Measurements from ENCODE around the gene CD247.

CD247 gene

GRCh38 chr1:167423684-167424619, 94.4 kb downstream of the CD247 start:
- no peaks in the 10 kb centered on the region for H3K27me3 ChIP-seq (ENCODE audit: control insufficient read depth, insufficient read depth, low read length)
- H3K9me3 ChIP-seq (ENCODE audit: control insufficient read depth, insufficient read depth, low read depth, low read length), result no peaks in the 10 kb centered on the region
- no peak overlapping the region for H3K9ac ChIP-seq (ENCODE audit: low read length)
- H3K27ac ChIP-seq (ENCODE audit: low read depth, low read length), result no peak overlapping the region
- H3K4me1 ChIP-seq (ENCODE audit: control insufficient read depth, insufficient read depth, low read length), result peaks cover 35% of the 10 kb centered on the region
- peaks cover 7% of the 10 kb centered on the region for H3K36me3 ChIP-seq (ENCODE audit: control insufficient read depth, insufficient read depth, low read length)
- no peak overlapping the region for H3K4me3 ChIP-seq (ENCODE audit: low read depth, low read length)

- no peak overlapping the region for H3K27ac ChIP-seq (ENCODE audit: low read depth, low read length)
- no peak overlapping the region for H3K4me3 ChIP-seq (ENCODE audit: low read depth, low read length)
- H3K9ac ChIP-seq (ENCODE audit: low read length), result no peak overlapping the region
- no peaks in the 10 kb centered on the region for H3K27me3 ChIP-seq (ENCODE audit: control insufficient read depth, insufficient read depth, low read length)
- peaks cover 27% of the 10 kb centered on the region for H3K36me3 ChIP-seq (ENCODE audit: control insufficient read depth, insufficient read depth, low read length)
- peaks cover 17% of the 10 kb centered on the region for H3K4me1 ChIP-seq (ENCODE audit: control insufficient read depth, insufficient read depth, low read length)
- H3K9me3 ChIP-seq (ENCODE audit: control insufficient read depth, insufficient read depth, low read depth, low read length), result no peaks in the 10 kb centered on the region
These were observed 97.8 kb downstream of the CD247 start for GRCh38 chr1:167420510-167420909.

GRCh38 chr1:167419245-167419644, 99.1 kb downstream of the CD247 start:
- Histone ChIP-seq H3K36me3 (ENCODE audit: control insufficient read depth, insufficient read depth, low read length) (peaks cover 39% of the 10 kb centered on the region), H3K4me1 (ENCODE audit: control insufficient read depth, insufficient read depth, low read length) (peaks cover 6% of the 10 kb centered on the region), H3K4me3 (ENCODE audit: low read depth, low read length) (no peak overlapping the region), H3K27ac (ENCODE audit: low read depth, low read length) (no peak overlapping the region), H3K9me3 (ENCODE audit: control insufficient read depth, insufficient read depth, low read depth, low read length) (no peaks in the 10 kb centered on the region), H3K9ac (ENCODE audit: low read length) (no peak overlapping the region), H3K27me3 (ENCODE audit: control insufficient read depth, insufficient read depth, low read length) (no peaks in the 10 kb centered on the region)

- Histone ChIP-seq H3K4me1 (ENCODE audit: control insufficient read depth, insufficient read depth, low read length) (no peaks in the 10 kb centered on the region), H3K36me3 (ENCODE audit: control insufficient read depth, insufficient read depth, low read length) (peaks cover 47% of the 10 kb centered on the region), H3K9ac (ENCODE audit: low read length) (no peak overlapping the region), H3K9me3 (ENCODE audit: control insufficient read depth, insufficient read depth, low read depth, low read length) (no peaks in the 10 kb centered on the region), H3K27me3 (ENCODE audit: control insufficient read depth, insufficient read depth, low read length) (no peaks in the 10 kb centered on the region), H3K27ac (ENCODE audit: low read depth, low read length) (no peak overlapping the region), H3K4me3 (ENCODE audit: low read depth, low read length) (no peak overlapping the region)
These were observed 99.9 kb downstream of the CD247 start for GRCh38 chr1:167418391-167418790.

- no peak overlapping the region for H3K9ac ChIP-seq (ENCODE audit: low read length)
- H3K4me1 ChIP-seq (ENCODE audit: control insufficient read depth, insufficient read depth, low read length), result no peaks in the 10 kb centered on the region
- H3K4me3 ChIP-seq (ENCODE audit: low read depth, low read length), result no peak overlapping the region
- no peaks in the 10 kb centered on the region for H3K9me3 ChIP-seq (ENCODE audit: control insufficient read depth, insufficient read depth, low read depth, low read length)
- H3K36me3 ChIP-seq (ENCODE audit: control insufficient read depth, insufficient read depth, low read length), result peaks cover 62% of the 10 kb centered on the region
- no peaks in the 10 kb centered on the region for H3K27me3 ChIP-seq (ENCODE audit: control insufficient read depth, insufficient read depth, low read length)
- H3K27ac ChIP-seq (ENCODE audit: low read depth, low read length), result no peak overlapping the region
These were observed 101.8 kb downstream of the CD247 start for GRCh38 chr1:167416506-167416905.

GRCh38 chr1:167413328-167413727, 105.0 kb downstream of the CD247 start:
- no peaks in the 10 kb centered on the region for H3K9me3 ChIP-seq (ENCODE audit: control insufficient read depth, insufficient read depth, low read depth, low read length)
- no peak overlapping the region for H3K9ac ChIP-seq (ENCODE audit: low read length)
- no peaks in the 10 kb centered on the region for H3K27me3 ChIP-seq (ENCODE audit: control insufficient read depth, insufficient read depth, low read length)
- no peaks in the 10 kb centered on the region for H3K4me1 ChIP-seq (ENCODE audit: control insufficient read depth, insufficient read depth, low read length)
- H3K4me3 ChIP-seq (ENCODE audit: low read depth, low read length), result no peak overlapping the region
- H3K36me3 ChIP-seq (ENCODE audit: control insufficient read depth, insufficient read depth, low read length), result peaks cover 62% of the 10 kb centered on the region
- H3K27ac ChIP-seq (ENCODE audit: low read depth, low read length), result no peak overlapping the region

- H3K4me3 ChIP-seq (ENCODE audit: low read depth, low read length), result no peak overlapping the region
- H3K9me3 ChIP-seq (ENCODE audit: control insufficient read depth, insufficient read depth, low read depth, low read length), result no peaks in the 10 kb centered on the region
- no peaks in the 10 kb centered on the region for H3K27me3 ChIP-seq (ENCODE audit: control insufficient read depth, insufficient read depth, low read length)
- H3K4me1 ChIP-seq (ENCODE audit: control insufficient read depth, insufficient read depth, low read length), result no peaks in the 10 kb centered on the region
- peaks cover 62% of the 10 kb centered on the region for H3K36me3 ChIP-seq (ENCODE audit: control insufficient read depth, insufficient read depth, low read length)
- H3K9ac ChIP-seq (ENCODE audit: low read length), result no peak overlapping the region
- no peak overlapping the region for H3K27ac ChIP-seq (ENCODE audit: low read depth, low read length)
These were observed 105.4 kb downstream of the CD247 start for GRCh38 chr1:167412920-167413319.

- Histone ChIP-seq H3K27me3 (ENCODE audit: control insufficient read depth, insufficient read depth, low read length) (no peaks in the 10 kb centered on the region), H3K9ac (ENCODE audit: low read length) (no peak overlapping the region), H3K4me1 (ENCODE audit: control insufficient read depth, insufficient read depth, low read length) (no peaks in the 10 kb centered on the region), H3K27ac (ENCODE audit: low read depth, low read length) (no peak overlapping the region), H3K36me3 (ENCODE audit: control insufficient read depth, insufficient read depth, low read length) (peaks cover 61% of the 10 kb centered on the region), H3K4me3 (ENCODE audit: low read depth, low read length) (no peak overlapping the region), H3K9me3 (ENCODE audit: control insufficient read depth, insufficient read depth, low read depth, low read length) (no peaks in the 10 kb centered on the region)
These were observed 106.3 kb downstream of the CD247 start for GRCh38 chr1:167412072-167412471.

GRCh38 chr1:167409183-167409582, 109.1 kb downstream of the CD247 start:
- no peak overlapping the region for H3K4me3 ChIP-seq (ENCODE audit: low read depth, low read length)
- H3K9me3 ChIP-seq (ENCODE audit: control insufficient read depth, insufficient read depth, low read depth, low read length), result no peaks in the 10 kb centered on the region
- H3K9ac ChIP-seq (ENCODE audit: low read length), result no peak overlapping the region
- H3K36me3 ChIP-seq (ENCODE audit: control insufficient read depth, insufficient read depth, low read length), result peaks cover 56% of the 10 kb centered on the region
- H3K27me3 ChIP-seq (ENCODE audit: control insufficient read depth, insufficient read depth, low read length), result no peaks in the 10 kb centered on the region
- no peak overlapping the region for H3K27ac ChIP-seq (ENCODE audit: low read depth, low read length)
- H3K4me1 ChIP-seq (ENCODE audit: control insufficient read depth, insufficient read depth, low read length), result no peaks in the 10 kb centered on the region

GRCh38 chr1:167408355-167408754, 110.0 kb downstream of the CD247 start:
- Histone ChIP-seq H3K9me3 (ENCODE audit: control insufficient read depth, insufficient read depth, low read depth, low read length) (no peaks in the 10 kb centered on the region), H3K9ac (ENCODE audit: low read length) (no peak overlapping the region), H3K4me1 (ENCODE audit: control insufficient read depth, insufficient read depth, low read length) (no peaks in the 10 kb centered on the region), H3K36me3 (ENCODE audit: control insufficient read depth, insufficient read depth, low read length) (peaks cover 50% of the 10 kb centered on the region), H3K27ac (ENCODE audit: low read depth, low read length) (no peak overlapping the region), H3K4me3 (ENCODE audit: low read depth, low read length) (no peak overlapping the region), H3K27me3 (ENCODE audit: control insufficient read depth, insufficient read depth, low read length) (no peaks in the 10 kb centered on the region)

- H3K4me1 ChIP-seq (ENCODE audit: control insufficient read depth, insufficient read depth, low read length), result no peaks in the 10 kb centered on the region
- no peak overlapping the region for H3K4me3 ChIP-seq (ENCODE audit: low read depth, low read length)
- no peaks in the 10 kb centered on the region for H3K27me3 ChIP-seq (ENCODE audit: control insufficient read depth, insufficient read depth, low read length)
- peaks cover 48% of the 10 kb centered on the region for H3K36me3 ChIP-seq (ENCODE audit: control insufficient read depth, insufficient read depth, low read length)
- no peak overlapping the region for H3K9ac ChIP-seq (ENCODE audit: low read length)
- no peaks in the 10 kb centered on the region for H3K9me3 ChIP-seq (ENCODE audit: control insufficient read depth, insufficient read depth, low read depth, low read length)
- H3K27ac ChIP-seq (ENCODE audit: low read depth, low read length), result no peak overlapping the region
These were observed 113.4 kb downstream of the CD247 start for GRCh38 chr1:167404908-167405307.

All from HUES6 (cell line).